Measurements from ENCODE around the gene PFDN4. TPM values are rescaled to one million over a fixed set of nuclear protein-coding genes. Genes with fewer than 3 reads are reported as not detected.
"Not testable (repeated sequence)": the region's sequence is repeated elsewhere in the genome, so short reads cannot be mapped to it uniquely, and the experiment has no call there.

Gene PFDN4
- total RNA-seq, 1 donor from 2014 or later, result 15.3 TPM

GRCh38 chr20:54257071-54257816, 49.4 kb downstream of the PFDN4 start:
- intact Hi-C loops (cut with DNase I), result no loop called here
- no peak for TF ChIP-seq CTCF (IDR thresholded peaks at IDR 0.05)
- DNase-seq (no peak), ATAC-seq (no peak)
- Histone ChIP-seq H3K4me1 (no peaks in the 10 kb centered on the region), H3K36me3 (no peaks in the 10 kb centered on the region), H3K9me3 (no peaks in the 10 kb centered on the region), H3K27ac (no peak overlapping the region), H3K27me3 (ENCODE audit: low read depth) (no peaks in the 10 kb centered on the region), H3K4me3 (no peak overlapping the region)

GRCh38 chr20:54260116-54260515, 52.2 kb downstream of the PFDN4 start:
- Histone ChIP-seq H3K4me1 (no peaks in the 10 kb centered on the region), H3K4me3 (no peak overlapping the region), H3K9me3 (no peaks in the 10 kb centered on the region), H3K36me3 (no peaks in the 10 kb centered on the region), H3K27me3 (ENCODE audit: low read depth) (no peaks in the 10 kb centered on the region), H3K27ac (no peak overlapping the region)
- ATAC-seq, result no peak
- intact Hi-C loops (cut with DNase I), result no loop called here
- no peak for TF ChIP-seq CTCF (IDR thresholded peaks at IDR 0.05)
- DNase-seq, result no peak

GRCh38 chr20:54262671-54263070, 54.8 kb downstream of the PFDN4 start:
- no peaks in the 10 kb centered on the region for H3K4me1 ChIP-seq
- ATAC-seq (no peak), DNase-seq (no peak)
- no peaks in the 10 kb centered on the region for H3K9me3 ChIP-seq
- no peaks in the 10 kb centered on the region for H3K27me3 ChIP-seq (ENCODE audit: low read depth)
- TF ChIP-seq CTCF (IDR thresholded peaks at IDR 0.05), result no peak
- H3K27ac ChIP-seq, result no peak overlapping the region
- intact Hi-C loops (cut with DNase I), result no loop called here
- H3K4me3 ChIP-seq, result no peak overlapping the region
- no peaks in the 10 kb centered on the region for H3K36me3 ChIP-seq

GRCh38 chr20:54263116-54263690, 55.3 kb downstream of the PFDN4 start:
- Histone ChIP-seq H3K27me3 (ENCODE audit: low read depth) (no peaks in the 10 kb centered on the region), H3K27ac (no peak overlapping the region), H3K9me3 (no peaks in the 10 kb centered on the region), H3K36me3 (no peaks in the 10 kb centered on the region), H3K4me1 (no peaks in the 10 kb centered on the region), H3K4me3 (no peak overlapping the region)
- DNase-seq, result no peak
- no peak for ATAC-seq
- TF ChIP-seq CTCF (IDR thresholded peaks at IDR 0.05), result no peak
- intact Hi-C loops (cut with DNase I), result no loop called here

GRCh38 chr20:54265791-54266190, 57.9 kb downstream of the PFDN4 start:
- intact Hi-C loops (cut with DNase I); H3K9me3 ChIP-seq; H3K27ac ChIP-seq; H3K27me3 ChIP-seq (ENCODE audit: low read depth); ATAC-seq; H3K4me3 ChIP-seq; DNase-seq; H3K36me3 ChIP-seq; H3K4me1 ChIP-seq: not testable (repeated sequence)

GRCh38 chr20:54266844-54267243, 59.0 kb downstream of the PFDN4 start:
- no peak for DNase-seq
- Histone ChIP-seq H3K9me3 (no peaks in the 10 kb centered on the region), H3K27me3 (ENCODE audit: low read depth) (no peaks in the 10 kb centered on the region), H3K4me1 (no peaks in the 10 kb centered on the region), H3K36me3 (no peaks in the 10 kb centered on the region), H3K4me3 (no peak overlapping the region), H3K27ac (no peak overlapping the region)
- intact Hi-C loops (cut with DNase I), result no loop called here
- ATAC-seq, result no peak
- TF ChIP-seq CTCF (IDR thresholded peaks at IDR 0.05), result no peak

Measured in lower lobe of right lung (tissue), 2 donors.